Mesenchymal stem cell (in vitro differentiated cells and primary cell): ENCODE results near the gene PARK7. TPM values are rescaled to one million over a fixed set of nuclear protein-coding genes. Genes with fewer than 3 reads are reported as not detected.

ENCODE experiments used
- DNase-seq: peaks from one replicate; pipeline ENCODE4 v3.0.0-alpha.2; 2013
- H2AFZ ChIP-seq: one replicate; pipeline ENCODE4 v1.6.1; 2013; ENCODE audit warnings: low read depth, mild to moderate bottlenecking, control low read depth, inconsistent platforms, low read length, moderate library complexity
- H2AK5ac ChIP-seq: 2 replicates; pipeline ENCODE4 v1.6.1; 2013; ENCODE audit warnings: low read length, moderate library complexity, mild to moderate bottlenecking, inconsistent platforms; ENCODE audit not compliant: severe bottlenecking
- H2BK120ac ChIP-seq: one replicate; pipeline ENCODE4 v1.6.1; 2013; ENCODE audit warnings: low read depth, mild to moderate bottlenecking, inconsistent platforms, low read length, moderate library complexity
- H2BK12ac ChIP-seq, 2 experiments: one replicate each; pipeline ENCODE4 v1.6.1; 2013; ENCODE audit warnings: inconsistent platforms in 2 of 2, low read length in 2 of 2, mild to moderate bottlenecking in 2 of 2, moderate library complexity in 2 of 2, control low read depth in 1 of 2
- H2BK15ac ChIP-seq: one replicate; pipeline ENCODE4 v1.6.1; 2013; ENCODE audit warnings: mild to moderate bottlenecking, low read depth, inconsistent platforms; ENCODE audit not compliant: poor library complexity, severe bottlenecking
- H2BK5ac ChIP-seq: 2 replicates; pipeline ENCODE4 v1.6.1; 2013; ENCODE audit warnings: low read depth, mild to moderate bottlenecking, low read length, control low read depth, inconsistent platforms; ENCODE audit not compliant: poor library complexity, severe bottlenecking
- H3K14ac ChIP-seq, 2 experiments: one replicate each; pipeline ENCODE4 v1.6.1; 2013; ENCODE audit warnings: inconsistent platforms in 2 of 2, low read length in 2 of 2, control low read depth in 1 of 2, mild to moderate bottlenecking in 1 of 2, moderate library complexity in 1 of 2
- H3K18ac ChIP-seq, 2 experiments: one replicate each; pipeline ENCODE4 v1.6.1; 2013; ENCODE audit warnings: inconsistent platforms in 2 of 2, low read length in 2 of 2, control low read depth in 1 of 2, low read depth in 1 of 2, mild to moderate bottlenecking in 1 of 2
- H3K23ac ChIP-seq, 2 experiments: one replicate each; pipeline ENCODE4 v1.6.1; 2013; ENCODE audit warnings: inconsistent platforms in 2 of 2, low read length in 2 of 2, mild to moderate bottlenecking in 2 of 2, moderate library complexity in 2 of 2, control low read depth in 1 of 2
- H3K27ac ChIP-seq: 2 replicates; pipeline ENCODE4 v1.5.1; 2013; ENCODE audit warnings: mild to moderate bottlenecking, moderate library complexity, low read length, control low read depth, inconsistent platforms; ENCODE audit not compliant: poor library complexity, severe bottlenecking
- H3K27me3 ChIP-seq, 2 experiments: 2 replicates each; pipeline versions ENCODE4 v1.6.1 to v1.7.0; 2013; ENCODE audit warnings: low read length in 2 of 2, mild to moderate bottlenecking in 2 of 2, moderate library complexity in 2 of 2, control low read depth in 1 of 2, inconsistent platforms in 1 of 2; ENCODE audit not compliant: control insufficient read depth in 1 of 2, insufficient read depth in 1 of 2
- H3K36me3 ChIP-seq, 2 experiments: 2 replicates each; pipeline versions ENCODE4 v1.6.1 to v1.7.0; 2013; ENCODE audit warnings: low read length in 2 of 2, control low read depth in 1 of 2, inconsistent platforms in 1 of 2, low read depth in 1 of 2, mild to moderate bottlenecking in 1 of 2; ENCODE audit not compliant: insufficient read depth in 2 of 2, control insufficient read depth in 1 of 2
- H3K4ac ChIP-seq, 2 experiments: one replicate each; pipeline ENCODE4 v1.6.1; 2013; ENCODE audit warnings: inconsistent platforms in 2 of 2, low read length in 2 of 2, mild to moderate bottlenecking in 2 of 2, moderate library complexity in 2 of 2, control low read depth in 1 of 2, low read depth in 1 of 2
- H3K4me1 ChIP-seq: 2 replicates; pipeline ENCODE4 v1.6.1; 2013; ENCODE audit warnings: low read depth, low read length, control low read depth; ENCODE audit not compliant: control insufficient read depth, insufficient read depth
- H3K4me2 ChIP-seq: 2 replicates; pipeline ENCODE4 v1.6.1; 2013; ENCODE audit warnings: low read length, mild to moderate bottlenecking, inconsistent platforms; ENCODE audit not compliant: poor library complexity, severe bottlenecking
- H3K4me3 ChIP-seq, 2 experiments: 2 replicates each; pipeline versions ENCODE4 v1.5.1 to v1.7.0; 2013; ENCODE audit warnings: low read length in 2 of 2, mild to moderate bottlenecking in 2 of 2, control low read depth in 1 of 2, low read depth in 1 of 2; ENCODE audit not compliant: insufficient read depth in 1 of 2
- H3K79me1 ChIP-seq: replicated peaks from 2 replicates; pipeline ENCODE4 v1.6.1; 2013; ENCODE audit warnings: mild to moderate bottlenecking, control low read depth, low read length, inconsistent platforms; ENCODE audit not compliant: poor library complexity, severe bottlenecking
- H3K9ac ChIP-seq: 2 replicates; pipeline ENCODE4 v1.7.0; 2013; ENCODE audit warnings: mild to moderate bottlenecking, low read length, moderate library complexity
- H3K9me3 ChIP-seq: 2 replicates; pipeline ENCODE4 v1.7.0; 2013; ENCODE audit warnings: mild to moderate bottlenecking, low read length; ENCODE audit not compliant: control insufficient read depth
- H4K8ac ChIP-seq: one replicate; pipeline ENCODE4 v1.6.1; 2013; ENCODE audit warnings: inconsistent platforms, mild to moderate bottlenecking, low read length, moderate library complexity
- H4K91ac ChIP-seq: one replicate; pipeline ENCODE4 v1.6.1; 2013; ENCODE audit warnings: mild to moderate bottlenecking, low read length, inconsistent platforms
- WGBS: methylation state at CpG from one replicate; pipeline ENCODE4 v1.1.7; 2013; ENCODE audit warnings: mixed read lengths; 5-methylcytosine and 5-hydroxymethylcytosine counted together
- polyA plus RNA-seq, 2 experiments: library from polyadenylated mRNA; stranded (reverse); fragments of 200-250 nt; gene quantifications; one replicate each; pipeline ENCODE4 v1.2.3, GENCODE V29; 2013

The PARK7 gene
- 232 TPM for polyA plus RNA-seq (2013, experiment 1 of 2)
- 236 TPM for polyA plus RNA-seq (2013, experiment 2 of 2)

- no peaks in the 10 kb centered on the region for H3K27me3 ChIP-seq
- H2BK5ac ChIP-seq, result peak within 1 kb of the TSS; percentile 91
- no peak within 1 kb of the TSS for H2AK5ac ChIP-seq
- peak within 1 kb of the TSS; percentile 89 for H2AFZ ChIP-seq
- peak within 1 kb of the TSS; percentile 79 for H3K4me2 ChIP-seq
- peaks cover 5% of the 10 kb centered on the region for H3K4me1 ChIP-seq
- peak within 1 kb of the TSS; percentile 90 for H3K9ac ChIP-seq
- peak; percentile 99 for DNase-seq
- H3K18ac ChIP-seq, result peak within 1 kb of the TSS; percentile 99
- peak within 1 kb of the TSS in 1 of 2 experiments; percentile 98 for H3K14ac ChIP-seq
- peak within 1 kb of the TSS; percentile 100 for H4K91ac ChIP-seq
- H2BK15ac ChIP-seq, result peak within 1 kb of the TSS; percentile 99
- H3K4me3 ChIP-seq, result peak within 1 kb of the TSS; percentile 96 to 100
- under 1% methylated on average over 73 of the region's 81 CpGs for WGBS
- H2BK120ac ChIP-seq, result peak within 1 kb of the TSS; percentile 69
- H3K9me3 ChIP-seq, result no peaks in the 10 kb centered on the region
- H4K8ac ChIP-seq, result peak within 1 kb of the TSS; percentile 99
- peak within 1 kb of the TSS in 1 of 2 experiments; percentile 91 for H3K23ac ChIP-seq
- H2BK12ac ChIP-seq, result peak within 1 kb of the TSS in 1 of 2 experiments; percentile 61
- peaks cover 17 to 35% of the 10 kb centered on the region in 2 experiments for H3K36me3 ChIP-seq
- H3K27ac ChIP-seq, result peak within 1 kb of the TSS; percentile 82
- H3K79me1 ChIP-seq, result peaks cover 4% of the 10 kb centered on the region
- peak within 1 kb of the TSS; percentile 96 to 99 for H3K4ac ChIP-seq
Observed at GRCh38 chr1:7961216-7962013, at the start of gene PARK7. Gene PARK7, plus strand, starts transcription at chr1:7961711. Its CDS starts 1,075 bp downstream, at chr1:7962786.

- Histone ChIP-seq H2AK5ac (no peak overlapping the region), H2BK5ac (no peak overlapping the region), H3K79me1 (no peaks in the 10 kb centered on the region), H3K4me1 (no peaks in the 10 kb centered on the region), H3K18ac (no peak overlapping the region), H2BK12ac (no peak overlapping the region), H3K27ac (no peak overlapping the region), H3K9ac (no peak overlapping the region), H2AFZ (no peak overlapping the region), H2BK15ac (no peak overlapping the region), H4K91ac (no peak overlapping the region), H2BK120ac (no peak overlapping the region), H4K8ac (no peak overlapping the region), H3K4ac (no peak overlapping the region), H3K4me2 (no peak overlapping the region), H3K23ac (no peak overlapping the region), H3K27me3 (peaks cover 0 to under 1% of the 10 kb centered on the region in 2 experiments), H3K14ac (no peak overlapping the region), H3K4me3 (no peak overlapping the region), H3K36me3 (no peaks in the 10 kb centered on the region), H3K9me3 (no peaks in the 10 kb centered on the region)
- 78% methylated on average over 3 of the region's 3 CpGs for WGBS
- no peak for DNase-seq
Observed at GRCh38 chr1:7912145-7912544, 49.4 kb upstream of the PARK7 start.

DNA sequence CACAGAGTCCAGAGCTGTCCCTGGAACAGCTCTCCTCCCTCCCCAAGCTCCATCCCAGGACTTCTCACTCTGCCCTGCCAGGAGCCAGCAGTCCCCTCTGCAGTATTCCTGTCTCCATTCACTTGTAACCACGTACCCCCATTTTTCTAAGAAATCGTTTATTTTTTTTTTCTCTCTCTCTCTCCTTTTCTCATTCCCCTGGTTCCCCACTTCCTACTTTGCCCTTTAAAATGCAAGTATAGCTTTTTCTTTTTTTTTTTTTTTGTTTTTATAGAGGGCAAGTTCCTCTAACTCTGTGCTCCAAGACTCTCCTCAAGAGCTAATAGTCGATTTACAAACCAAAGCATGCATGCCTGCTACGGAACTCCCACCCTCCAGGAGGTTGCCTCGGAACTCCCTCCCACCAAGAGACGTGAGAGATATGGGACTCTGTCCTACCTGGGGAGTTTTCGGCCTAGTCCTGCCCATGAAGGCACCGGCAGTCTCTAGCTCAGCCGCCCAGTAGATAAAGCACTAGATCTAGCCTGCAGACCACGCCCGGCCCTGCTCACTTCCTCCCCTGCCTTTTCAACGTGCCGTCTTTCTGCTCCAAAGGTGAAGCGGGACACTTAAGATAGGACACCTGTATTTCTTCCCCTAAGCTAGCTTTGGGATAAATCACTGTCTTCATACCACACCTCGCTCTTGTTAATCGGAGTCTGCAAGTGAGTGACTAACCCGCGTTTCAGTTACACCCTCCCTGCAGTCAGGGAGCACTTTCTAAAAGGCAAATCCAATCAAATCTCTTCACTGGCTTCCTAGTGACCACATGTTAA is 48.6 kb upstream of the PARK7 start:
- Histone ChIP-seq H2BK120ac (no peak overlapping the region), H2BK5ac (no peak overlapping the region), H3K4me1 (no peaks in the 10 kb centered on the region), H3K36me3 (no peaks in the 10 kb centered on the region), H3K27me3 (peaks cover 0 to 4% of the 10 kb centered on the region in 2 experiments), H3K27ac (no peak overlapping the region), H3K14ac (no peak overlapping the region), H2BK15ac (no peak overlapping the region), H3K4ac (no peak overlapping the region), H3K9me3 (no peaks in the 10 kb centered on the region), H3K79me1 (no peaks in the 10 kb centered on the region), H4K91ac (no peak overlapping the region), H3K4me2 (no peak overlapping the region), H3K9ac (no peak overlapping the region), H3K4me3 (no peak overlapping the region), H2AK5ac (no peak overlapping the region), H4K8ac (no peak overlapping the region), H3K18ac (peak overlapping the region in 1 of 2 experiments; percentile 62), H2AFZ (peak overlapping the region; percentile 61), H3K23ac (no peak overlapping the region), H2BK12ac (no peak overlapping the region)
- WGBS, result 30% methylated on average over 17 of the region's 18 CpGs
- DNase-seq, result no peak
